H1 (cell line): ENCODE results near the gene RBMS1. TPM values are rescaled to one million over a fixed set of nuclear protein-coding genes. Genes with fewer than 3 reads are reported as not detected.

ENCODE experiments used
- CTCF ChIA-PET: fragments of 300-600 bp; sonication (Branson Sonifier 250); formaldehyde crosslinking; loops from one replicate; lab custom pipeline; 2021; ENCODE audit not compliant: partially characterized antibody; lab: Charles Lee
- POLR2A ChIA-PET: fragments of 300-600 bp; sonication (Branson Sonifier 250); formaldehyde crosslinking; loops from one replicate; lab custom pipeline; 2021; ENCODE audit warnings: inconsistent platforms; ENCODE audit not compliant: partially characterized antibody; lab: Charles Lee
- DNase-seq, 2 experiments: peaks; one replicate each; pipeline versions ENCODE4 v3.0.0 to v3.0.0-alpha.2; 2010 to 2022; ENCODE audit warnings: low spot score in 2 of 2, low read depth in 1 of 2, mixed read lengths in 1 of 2
- FAIRE-seq: peaks from 2 replicates; lab custom pipeline; 2011; peaks lifted over from hg19 to GRCh38; lab: Jason Lieb, UNC
- H2AFZ ChIP-seq: 2 replicates; pipeline ENCODE4 v1.8.1; 2012; ENCODE audit warnings: low read length, inconsistent platforms
- H2AK5ac ChIP-seq: 2 replicates; pipeline ENCODE4 v1.6.1; 2013; ENCODE audit warnings: low read depth, low read length
- H2BK120ac ChIP-seq: replicated peaks from 2 replicates; pipeline ENCODE3; 2013; ENCODE audit warnings: low read depth, low read length, inconsistent platforms
- H2BK12ac ChIP-seq: 2 replicates; pipeline ENCODE4 v1.6.1; 2013; ENCODE audit warnings: low read depth, low read length
- H2BK15ac ChIP-seq: 2 replicates; pipeline ENCODE4 v1.6.1; 2013; ENCODE audit warnings: low read length
- H2BK20ac ChIP-seq: 2 replicates; pipeline ENCODE4 v1.6.1; 2013; ENCODE audit warnings: low read length
- H2BK5ac ChIP-seq: 2 replicates; pipeline ENCODE4 v1.6.1; 2013; ENCODE audit warnings: low read depth, low read length
- H3K14ac ChIP-seq: 2 replicates; pipeline ENCODE4 v1.6.1; 2013; ENCODE audit warnings: inconsistent platforms; ENCODE audit not compliant: insufficient read length
- H3K18ac ChIP-seq: 2 replicates; pipeline ENCODE4 v1.6.1; 2013; ENCODE audit warnings: low read length; ENCODE audit errors: extremely low read depth
- H3K23ac ChIP-seq: 2 replicates; pipeline ENCODE4 v1.6.1; 2013; ENCODE audit warnings: inconsistent platforms; ENCODE audit not compliant: insufficient read length
- H3K23me2 ChIP-seq: 2 replicates; pipeline ENCODE4 v1.6.1; 2013; ENCODE audit warnings: low read depth, low read length
- H3K27ac ChIP-seq: 2 replicates; pipeline ENCODE4 v1.6.1; 2011; ENCODE audit warnings: low read depth, low read length, inconsistent platforms
- H3K27me3 ChIP-seq, 4 experiments: replicated peaks in 1 of 4; 1 replicate in 1 of 4; 2 replicates in 3 of 4; pipeline versions ENCODE4 v1.6.1 to v1.8.1; 2011 to 2013; ENCODE audit warnings: low read length in 3 of 4, mild to moderate bottlenecking in 3 of 4, inconsistent platforms in 2 of 4, mixed read lengths in 2 of 4, moderate library complexity in 1 of 4; ENCODE audit not compliant: control insufficient read depth in 3 of 4, insufficient read depth in 3 of 4; ENCODE audit errors: extremely low read depth in 1 of 4
- H3K36me3 ChIP-seq, 4 experiments: 2 replicates each; pipeline versions ENCODE4 v1.6.1 to v1.8.1; 2011 to 2013; ENCODE audit warnings: mild to moderate bottlenecking in 4 of 4, low read length in 3 of 4, moderate library complexity in 2 of 4, control low read depth in 1 of 4, inconsistent platforms in 1 of 4; ENCODE audit not compliant: insufficient read depth in 4 of 4, control insufficient read depth in 2 of 4
- H3K4ac ChIP-seq: replicated peaks from 2 replicates; pipeline ENCODE3; 2013; ENCODE audit warnings: low read length, low read depth, mixed read lengths, inconsistent platforms; ENCODE audit not compliant: insufficient read length
- H3K4me1 ChIP-seq, 4 experiments: replicated peaks in 1 of 4; 1 replicate in 1 of 4; 2 replicates in 3 of 4; pipeline versions ENCODE4 v1.6.1 to v1.8.1; 2011 to 2013; ENCODE audit warnings: low read length in 3 of 4, inconsistent platforms in 2 of 4, mixed read lengths in 1 of 4; ENCODE audit not compliant: insufficient read depth in 4 of 4, control insufficient read depth in 3 of 4
- H3K4me2 ChIP-seq, 2 experiments: 2 replicates each; pipeline versions ENCODE4 v1.6.1 to v1.8.1; 2011 to 2013; ENCODE audit warnings: low read depth in 2 of 2, low read length in 2 of 2, control low read depth in 1 of 2, inconsistent platforms in 1 of 2, mild to moderate bottlenecking in 1 of 2; ENCODE audit not compliant: insufficient read depth in 1 of 2
- H3K4me3 ChIP-seq, 4 experiments: fragments of 200-600, 300-600 bp in 1 of 4; sonication (generic), shearing (Covaris generic), sonication (Bioruptor Twin) in 1 of 4; 2 replicates each; pipeline versions ENCODE4 v1.5.1 to v1.8.1; 2011 to 2016; ENCODE audit warnings: low read length in 4 of 4, low read depth in 3 of 4, control low read depth in 2 of 4, inconsistent platforms in 2 of 4, mild to moderate bottlenecking in 2 of 4, mixed read lengths in 1 of 4, moderate library complexity in 1 of 4; ENCODE audit not compliant: insufficient read depth in 2 of 4; ENCODE audit errors: extremely low read depth in 1 of 4
- H3K56ac ChIP-seq: replicated peaks from 2 replicates; pipeline ENCODE3; 2013; ENCODE audit warnings: low read depth, mild to moderate bottlenecking, mixed read lengths, low read length, inconsistent platforms; ENCODE audit not compliant: insufficient read length
- H3K79me1 ChIP-seq: 2 replicates; pipeline ENCODE4 v1.6.1; 2013; ENCODE audit warnings: low read depth, low read length, control low read depth
- H3K79me2 ChIP-seq, 2 experiments: 2 replicates each; pipeline versions ENCODE4 v1.6.1 to v1.8.1; 2012 to 2013; ENCODE audit warnings: low read length in 2 of 2, mild to moderate bottlenecking in 2 of 2, inconsistent platforms in 1 of 2; ENCODE audit not compliant: insufficient read depth in 2 of 2, control insufficient read depth in 1 of 2
- H3K9ac ChIP-seq, 4 experiments: replicated peaks in 1 of 4; 1 replicate in 1 of 4; 2 replicates in 3 of 4; pipeline versions ENCODE4 v1.6.1 to v1.8.1; 2011 to 2013; ENCODE audit warnings: low read depth in 3 of 4, low read length in 3 of 4, control low read depth in 2 of 4, mild to moderate bottlenecking in 2 of 4, moderate library complexity in 2 of 4, inconsistent platforms in 1 of 4; ENCODE audit errors: extremely low read depth in 1 of 4
- H3K9me3 ChIP-seq, 2 experiments: 2 replicates each; pipeline versions ENCODE4 v1.6.1 to v1.8.1; 2012 to 2013; ENCODE audit warnings: mild to moderate bottlenecking in 2 of 2, moderate library complexity in 2 of 2, control low read depth in 1 of 2, inconsistent platforms in 1 of 2, low read depth in 1 of 2, low read length in 1 of 2, mixed read lengths in 1 of 2; ENCODE audit not compliant: insufficient read depth in 2 of 2
- H4K20me1 ChIP-seq, 2 experiments: replicated peaks in 1 of 2; 2 replicates each; pipeline versions ENCODE3 to v1.8.1; 2011 to 2013; ENCODE audit warnings: inconsistent platforms in 2 of 2, low read length in 2 of 2, mild to moderate bottlenecking in 1 of 2; ENCODE audit not compliant: insufficient read depth in 2 of 2, control insufficient read depth in 1 of 2
- H4K5ac ChIP-seq: 2 replicates; pipeline ENCODE4 v1.6.1; 2013; ENCODE audit warnings: low read length, low read depth, mixed read lengths, inconsistent platforms; ENCODE audit not compliant: insufficient read length
- H4K8ac ChIP-seq: 2 replicates; pipeline ENCODE4 v1.8.0; 2013; ENCODE audit warnings: mild to moderate bottlenecking, moderate library complexity, low read length, inconsistent platforms; ENCODE audit not compliant: insufficient read depth; ENCODE audit errors: extremely low read depth
- H4K91ac ChIP-seq: replicated peaks from 2 replicates; pipeline ENCODE3; 2013; ENCODE audit warnings: low read length, mixed read lengths, inconsistent platforms; ENCODE audit not compliant: insufficient read length
- CHD2 ChIP-seq: IDR thresholded peaks from 2 replicates; pipeline ENCODE4 v1.6.1; 2012; ENCODE audit warnings: low read length, improper control_type of control experiment
- EGR1 ChIP-seq: IDR thresholded peaks from 2 replicates; pipeline ENCODE4 v1.6.1; 2011; ENCODE audit warnings: low read depth, low read length, borderline replicate concordance
- GABPA ChIP-seq: IDR thresholded peaks from 2 replicates; pipeline ENCODE4 v1.6.1; 2011; ENCODE audit warnings: mild to moderate bottlenecking, low read length, moderate library complexity, borderline replicate concordance; ENCODE audit not compliant: insufficient read depth
- JUND ChIP-seq: IDR thresholded peaks from 2 replicates; pipeline ENCODE4 v1.6.1; 2011; ENCODE audit warnings: mild to moderate bottlenecking, improper control_type of control experiment, low read length
- KDM4A ChIP-seq: IDR thresholded peaks from one replicate; pipeline ENCODE4 v1.7.1; 2012; ENCODE audit warnings: low read depth, mild to moderate bottlenecking, moderate library complexity, low read length, inconsistent platforms; ENCODE audit not compliant: severe bottlenecking
- RAD21 ChIP-seq, 2 experiments: IDR thresholded peaks in 1 of 2; conservative IDR thresholded peaks in 1 of 2; 2 replicates each; pipeline ENCODE4 v1.6.1; 2011; ENCODE audit warnings: low read depth in 2 of 2, low read length in 2 of 2, improper control_type of control experiment in 1 of 2, inconsistent platforms in 1 of 2, mild to moderate bottlenecking in 1 of 2, moderate library complexity in 1 of 2
- SAP30 ChIP-seq: fragments of 300-600 bp; sonication (generic); IDR thresholded peaks from 2 replicates; pipeline ENCODE4 v1.7.1; 2012; ENCODE audit warnings: low read length, moderate library complexity, mild to moderate bottlenecking, inconsistent platforms; ENCODE audit not compliant: insufficient read depth, insufficient replicate concordance
- TAF1 ChIP-seq: IDR thresholded peaks from 2 replicates; pipeline ENCODE4 v1.6.1; 2011; ENCODE audit warnings: mild to moderate bottlenecking, low read depth, low read length
- TCF12 ChIP-seq: IDR thresholded peaks from 2 replicates; pipeline ENCODE4 v1.6.1; 2011; ENCODE audit warnings: low read depth, mild to moderate bottlenecking, low read length
- USF2 ChIP-seq: IDR thresholded peaks from 2 replicates; pipeline ENCODE4 v1.6.1; 2011; ENCODE audit warnings: low read length, improper control_type of control experiment
- WGBS, 2 experiments: shearing (Covaris generic) in 1 of 2; methylation state at CpG; one replicate each; pipeline versions ENCODE4 v1.1.6 to v1.1.7; 2013 to 2015; ENCODE audit warnings: low lambda C conversion rate in 2 of 2, mixed read lengths in 2 of 2, inconsistent platforms in 1 of 2, low coverage in 1 of 2, missing lambda C conversion rate in 1 of 2; ENCODE audit not compliant: insufficient replicate concordance in 2 of 2, insufficient coverage in 1 of 2, insufficient read length in 1 of 2; ENCODE audit errors: extremely low coverage in 1 of 2, missing lambda C conversion rate in 1 of 2; 5-methylcytosine and 5-hydroxymethylcytosine counted together
- polyA plus RNA-seq, 7 experiments: library from polyadenylated mRNA; depleted of rRNA in 3 of 7; stranded (reverse) in 5 of 7; unstranded in 2 of 7; fragments of >200 nt in 5 of 7; fragments of 200-250 nt in 2 of 7; gene quantifications; 1 replicate in 5 of 7; 2 replicates in 1 of 7; 4 replicates in 1 of 7; pipeline versions ENCODE4 v1.2.1 to v1.2.3, GENCODE V29; 2011 to 2013; ENCODE audit warnings: missing spikeins in 2 of 7, mixed read lengths in 2 of 7
- total RNA-seq: library from RNA; stranded (reverse); fragmentation: NEBNext Ultra II Directional; extraction: Animal tissue kit (Norgen Biotek cat#: 25700); gene quantifications from 2 replicates; pipeline ENCODE4 v1.2.1, GENCODE V29; 2021

The RBMS1 gene
- total and polyA plus RNA-seq, 2 of the 8 experiments (the other 6 are each of a cell fraction or from before 2014, with no cell fraction given): 53.7 to 60.0 TPM

GRCh38 chr2:160390544-160391455 is 102.8 kb downstream of the RBMS1 start:
- peaks cover 0 to 91% of the 10 kb centered on the region in 2 experiments; a peak in 2 of 4 replicates for H3K79me2 ChIP-seq
- no peak overlapping the region for H3K14ac ChIP-seq
- no peak overlapping the region for H2AFZ ChIP-seq
- no peaks in the 10 kb centered on the region for H3K27me3 ChIP-seq
- CTCF ChIA-PET: interaction anchor here (0.7 kb wide), 2 partner anchors 143 to 802 kb away, joined by 3 read pairs; no protein-coding TSS in a partner anchor
- no peaks in the 10 kb centered on the region for H3K23me2 ChIP-seq
- H3K4me1 ChIP-seq: peaks cover 10 to 19% (median 17%) of the 10 kb centered on the region in 4 experiments; a peak in 5 of 7 replicates
- 0 out of 2 replicates have a peak overlapping the region, but pooled peaks have one; percentile 14 for H3K18ac ChIP-seq
- H3K36me3 ChIP-seq: no peaks in the 10 kb centered on the region
- no peak overlapping the region for H3K56ac ChIP-seq
- no peak overlapping the region for H2BK5ac ChIP-seq
- no peak overlapping the region for H2BK20ac ChIP-seq
- no peak overlapping the region for H2BK120ac ChIP-seq
- H3K4me3 ChIP-seq: no peak overlapping the region
- H2AK5ac ChIP-seq: no peak overlapping the region; the same call in 1 of the 2 replicates
- no peaks in the 10 kb centered on the region for H3K9me3 ChIP-seq
- H4K91ac ChIP-seq: no peak overlapping the region
- DNase-seq (no peak), FAIRE-seq (no peak)
- H4K20me1 ChIP-seq: peaks cover 5 to 9% of the 10 kb centered on the region in 2 experiments
- no peak overlapping the region for H4K5ac ChIP-seq
- H3K27ac ChIP-seq: no peak overlapping the region
- H2BK12ac ChIP-seq: peak overlapping the region; percentile 55; the same call in 1 of the 2 replicates
- H3K4me2 ChIP-seq: no peak overlapping the region
- peaks cover 13% of the 10 kb centered on the region for H3K79me1 ChIP-seq
- H3K4ac ChIP-seq: no peak overlapping the region
- no peak overlapping the region for H4K8ac ChIP-seq
- no peak overlapping the region for H3K23ac ChIP-seq
- H2BK15ac ChIP-seq: no peak overlapping the region
- H3K9ac ChIP-seq: no peak overlapping the region
- 89% methylated on average over 6 of the region's 7 CpGs; no CpG with 5 or more reads in 1 of the 2 experiments for WGBS, 2 experiments
- POLR2A ChIA-PET: interaction anchor here (1.1 kb wide), 1 partner anchor 13 kb away, joined by 3 read pairs; no protein-coding TSS in a partner anchor
- TF ChIP-seq EGR1: no peak
- TF ChIP-seq SAP30: no peak
- no peak for TF ChIP-seq USF2
- TF ChIP-seq CHD2: no peak
- no peak for TF ChIP-seq TCF12
- no peak for TF ChIP-seq GABPA
- no peak for TF ChIP-seq TAF1
- no peak for TF ChIP-seq JUND
- TF ChIP-seq RAD21 (IDR thresholded peaks at IDR 0.05 in 1 of 2, conservative IDR thresholded peaks at IDR 0.05 in 1 of 2; ENCODE audit: low read depth in 2 of 2, low read length in 2 of 2): no peak
- TF ChIP-seq KDM4A: no peak
